Body of pancreas (tissue), 4 donors: ENCODE measurements around the gene NBAS. TPM values are rescaled to one million over a fixed set of nuclear protein-coding genes. Genes with fewer than 3 reads are reported as not detected.

Experiments
- ATAC-seq: fragments of 150-250 bp; one replicate; pipeline ENCODE4 v1.9.1; 2016
- DNase-seq, 4 donors: peaks; one replicate each; pipeline ENCODE4 v3.0.0-alpha.2; 2019
- H3K27ac ChIP-seq, 4 donors: fragments of 200-600 bp; sonication (generic); 1 replicate in 3 of 4; 2 replicates in 1 of 4; pipeline versions ENCODE4 v1.5.1 to v1.6.1; 2016 to 2019; ENCODE audit warnings: mild to moderate bottlenecking in 1 of 4, mixed read lengths in 1 of 4, moderate library complexity in 1 of 4
- H3K27me3 ChIP-seq, 2 donors: fragments of 200-600 bp; sonication (generic); one replicate each; pipeline ENCODE4 v1.6.0; 2016; ENCODE audit warnings: mild to moderate bottlenecking in 1 of 2
- H3K36me3 ChIP-seq, 2 donors: fragments of 200-600 bp; sonication (generic); replicated peaks in 1 of 2; 2 replicates each; pipeline ENCODE4 v1.5.1; 2016; ENCODE audit warnings: low read depth in 2 of 2; ENCODE audit not compliant: insufficient read depth in 1 of 2
- H3K4me1 ChIP-seq: fragments of 200-600 bp; sonication (generic); one replicate; pipeline ENCODE4 v1.6.0; 2016
- H3K4me3 ChIP-seq, 2 donors: fragments of 200-600 bp; sonication (generic); 1 replicate in 1 of 2; 2 replicates in 1 of 2; pipeline ENCODE4 v1.5.1; 2016 to 2019
- H3K9me3 ChIP-seq, 3 donors: fragments of 200-600 bp; sonication (generic); 1 replicate in 2 of 3; 2 replicates in 1 of 3; pipeline ENCODE4 v1.5.1; 2016
- POLR2A ChIP-seq, 3 donors: fragments of 450-650 bp; IDR thresholded peaks; one replicate each; pipeline ENCODE4 v1.6.1; 2016; ENCODE audit warnings: antibody characterized with exemption in 3 of 3, mild to moderate bottlenecking in 2 of 3
- WGBS, 2 donors: methylation state at CpG; one replicate each; pipeline ENCODE4 v1.1.5; 2017; 5-methylcytosine and 5-hydroxymethylcytosine counted together
- intact Hi-C: fragments of 100-400 bp; cut with DNase I; formaldehyde crosslinking; loops from one replicate; pipeline ENCODE4 v1.15.1; 2023
- total RNA-seq, 2 donors: library from RNA; depleted of rRNA; stranded (reverse); fragments of >200 nt; gene quantifications; one replicate each; pipeline ENCODE4 v1.1.0, GENCODE V29; 2016
- TF ChIP-seq, protein P1 (sequence below), 7 experiments: fragments of 450-650 bp in 4 of 7; fragments of 200-600 bp in 3 of 7; sonication (generic) in 3 of 7; IDR thresholded peaks; one replicate each; pipeline ENCODE4 v1.5.1; 2016 to 2019; ENCODE audit warnings: antibody characterized with exemption in 7 of 7

The NBAS gene
- total RNA-seq, 2 donors from 2014 or later, result 34.0 to 35.9 TPM

DNA sequence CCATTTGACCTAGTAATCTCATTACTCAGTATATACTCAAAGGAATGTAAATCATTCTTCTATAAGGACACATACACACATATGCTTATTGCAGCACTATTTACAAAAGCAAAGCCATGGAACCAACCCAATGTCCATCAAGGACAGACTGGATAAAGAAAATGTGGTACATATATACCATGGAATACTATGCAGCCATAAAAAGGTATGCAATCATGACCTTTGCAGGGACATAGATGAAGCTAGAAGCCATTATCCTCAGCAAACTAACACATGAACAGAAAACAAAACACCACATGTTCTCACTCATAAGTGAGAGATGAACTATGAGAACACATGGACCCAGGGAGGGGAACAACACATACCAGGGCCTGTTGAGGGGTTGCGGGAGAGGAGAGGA lies 214.5 kb downstream of the NBAS start:
- no peaks in the 10 kb centered on the region for H3K9me3 ChIP-seq
- H3K4me3 ChIP-seq, result no peak overlapping the region
- peaks cover 0 to 1% of the 10 kb centered on the region in 2 donors for H3K36me3 ChIP-seq
- WGBS, 2 donors, result 100% methylated on average over 1 of the region's 1 CpG
- intact Hi-C loops, result no loop called here
- ATAC-seq, result no peak
- no peaks in the 10 kb centered on the region for H3K27me3 ChIP-seq
- DNase-seq, result no peak
- no peak overlapping the region for H3K27ac ChIP-seq
- TF ChIP-seq, protein P1, sequence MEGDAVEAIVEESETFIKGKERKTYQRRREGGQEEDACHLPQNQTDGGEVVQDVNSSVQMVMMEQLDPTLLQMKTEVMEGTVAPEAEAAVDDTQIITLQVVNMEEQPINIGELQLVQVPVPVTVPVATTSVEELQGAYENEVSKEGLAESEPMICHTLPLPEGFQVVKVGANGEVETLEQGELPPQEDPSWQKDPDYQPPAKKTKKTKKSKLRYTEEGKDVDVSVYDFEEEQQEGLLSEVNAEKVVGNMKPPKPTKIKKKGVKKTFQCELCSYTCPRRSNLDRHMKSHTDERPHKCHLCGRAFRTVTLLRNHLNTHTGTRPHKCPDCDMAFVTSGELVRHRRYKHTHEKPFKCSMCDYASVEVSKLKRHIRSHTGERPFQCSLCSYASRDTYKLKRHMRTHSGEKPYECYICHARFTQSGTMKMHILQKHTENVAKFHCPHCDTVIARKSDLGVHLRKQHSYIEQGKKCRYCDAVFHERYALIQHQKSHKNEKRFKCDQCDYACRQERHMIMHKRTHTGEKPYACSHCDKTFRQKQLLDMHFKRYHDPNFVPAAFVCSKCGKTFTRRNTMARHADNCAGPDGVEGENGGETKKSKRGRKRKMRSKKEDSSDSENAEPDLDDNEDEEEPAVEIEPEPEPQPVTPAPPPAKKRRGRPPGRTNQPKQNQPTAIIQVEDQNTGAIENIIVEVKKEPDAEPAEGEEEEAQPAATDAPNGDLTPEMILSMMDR (IDR thresholded peaks at IDR 0.05), result no peak
- no peak for TF ChIP-seq POLR2A (IDR thresholded peaks at IDR 0.05)
- H3K4me1 ChIP-seq, result no peaks in the 10 kb centered on the region

DNA sequence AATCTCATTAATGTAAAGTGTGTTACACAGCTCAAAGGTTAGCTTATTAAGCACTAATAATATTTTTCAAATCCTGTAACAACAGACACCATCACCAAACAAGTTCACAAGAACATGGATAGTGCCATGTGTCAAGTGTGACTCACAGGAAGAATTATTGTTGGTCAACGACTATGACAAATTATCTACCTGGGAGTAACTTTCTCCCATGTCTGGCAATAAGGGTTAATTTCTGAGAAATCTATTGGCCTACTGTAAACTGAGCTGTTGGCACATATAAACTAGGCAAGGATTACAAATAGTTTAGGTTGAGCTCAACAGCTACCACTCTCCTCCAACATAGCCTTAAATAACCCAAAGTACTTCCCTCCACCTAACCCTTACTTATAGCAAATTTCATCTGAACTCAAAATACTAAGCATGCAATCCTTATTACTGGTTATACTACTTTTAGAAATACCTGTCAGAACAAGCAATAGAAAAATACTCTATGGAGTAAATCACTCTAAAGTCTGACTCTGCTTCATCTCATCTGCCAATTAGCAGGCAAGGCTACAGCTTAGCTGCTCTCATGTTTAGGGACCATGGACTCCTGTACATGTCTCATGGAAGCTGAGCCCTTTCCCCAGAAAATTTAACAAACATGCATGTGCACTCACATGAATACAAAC lies 223.0 kb downstream of the NBAS start:
- WGBS, 2 donors, result 81 to 82% methylated on average over 1 of the region's 1 CpG
- Histone ChIP-seq H3K36me3 (no peaks in the 10 kb centered on the region), H3K4me1 (no peaks in the 10 kb centered on the region), H3K9me3 (no peaks in the 10 kb centered on the region), H3K4me3 (no peak overlapping the region), H3K27ac (no peak overlapping the region), H3K27me3 (no peaks in the 10 kb centered on the region)
- ATAC-seq, result no peak
- TF ChIP-seq, protein P1 (IDR thresholded peaks at IDR 0.05), result no peak
- no peak for TF ChIP-seq POLR2A (IDR thresholded peaks at IDR 0.05)
- DNase-seq, result no peak
- intact Hi-C loops, result no loop called here

DNA sequence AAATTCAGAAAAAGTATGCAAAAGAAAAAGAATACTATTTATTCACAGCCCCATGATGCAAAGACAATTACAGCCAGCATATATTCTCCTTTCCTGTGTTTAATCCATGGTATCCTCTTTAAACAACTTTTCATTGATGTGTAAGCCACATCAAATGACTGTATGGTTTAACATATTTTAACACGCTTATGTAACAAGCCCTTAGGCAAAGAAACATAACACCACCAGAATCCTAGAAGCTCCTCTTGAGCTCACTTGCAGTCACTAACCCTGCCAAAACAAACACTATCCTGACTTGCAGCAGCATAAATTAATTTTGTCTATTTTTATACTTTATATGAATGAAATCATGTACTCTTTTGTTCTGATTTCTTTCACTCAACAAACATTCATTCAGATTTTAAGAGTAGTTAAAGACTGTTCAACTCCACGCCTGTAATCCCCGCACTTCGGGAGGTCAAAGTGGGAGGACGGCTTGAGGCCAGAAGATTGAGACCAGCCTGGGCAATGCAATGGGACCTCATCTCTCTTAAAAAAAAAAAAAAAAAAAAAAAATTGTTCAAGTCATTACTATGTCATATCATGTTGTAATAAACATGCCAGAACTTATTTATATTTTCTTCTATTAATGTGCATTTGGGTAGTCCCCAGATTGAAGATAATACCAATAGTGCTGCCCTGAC lies 226.3 kb downstream of the NBAS start:
- no peak overlapping the region for H3K27ac ChIP-seq
- no peak overlapping the region for H3K4me3 ChIP-seq
- 94 to 96% methylated on average over 5 of the region's 5 CpGs for WGBS, 2 donors
- H3K36me3 ChIP-seq, result no peaks in the 10 kb centered on the region
- no peaks in the 10 kb centered on the region for H3K9me3 ChIP-seq
- H3K4me1 ChIP-seq, result no peaks in the 10 kb centered on the region
- TF ChIP-seq POLR2A (IDR thresholded peaks at IDR 0.05), result no peak
- TF ChIP-seq, protein P1 (IDR thresholded peaks at IDR 0.05), result no peak
- no peak for DNase-seq
- intact Hi-C loops, result no loop called here
- no peak for ATAC-seq
- H3K27me3 ChIP-seq, result no peaks in the 10 kb centered on the region

DNA sequence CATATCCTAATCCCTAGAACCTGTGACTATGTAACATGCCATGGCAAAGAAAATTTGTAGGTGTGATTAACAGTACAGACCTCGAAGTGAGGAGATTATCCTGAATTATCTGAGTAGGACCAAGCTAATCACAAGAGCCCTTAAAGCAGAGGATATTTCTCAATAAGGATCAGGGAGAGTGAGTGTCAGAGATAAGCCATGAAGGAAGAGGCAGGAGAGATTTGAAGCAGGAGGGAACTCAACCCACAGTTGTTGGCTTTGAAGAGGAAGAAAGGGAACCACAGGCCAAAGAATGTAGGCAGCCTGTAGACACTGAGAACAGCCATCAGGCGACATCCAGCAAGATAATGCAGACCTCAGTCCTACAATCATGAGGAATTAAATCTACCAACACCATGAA lies 229.3 kb downstream of the NBAS start:
- intact Hi-C loops, result no loop called here
- no peaks in the 10 kb centered on the region for H3K27me3 ChIP-seq
- no peak for TF ChIP-seq POLR2A (IDR thresholded peaks at IDR 0.05)
- TF ChIP-seq, protein P1 (IDR thresholded peaks at IDR 0.05), result no peak

More for the DNA sequence above, 229.3 kb downstream of the NBAS start:
- H3K27ac ChIP-seq, result no peak overlapping the region
- WGBS, 2 donors, result 83 to 94% methylated on average over 2 of the region's 2 CpGs
- H3K36me3 ChIP-seq, result peaks cover 0 to 6% of the 10 kb centered on the region in 2 donors
- H3K4me1 ChIP-seq, result no peaks in the 10 kb centered on the region
- H3K9me3 ChIP-seq, result no peaks in the 10 kb centered on the region
- H3K4me3 ChIP-seq, result no peak overlapping the region
- no peak for ATAC-seq
- DNase-seq, result no peak
